HEK293 (cell line): ENCODE results near the gene DMWD.

Source experiments
- CTCF ChIA-PET: fragments of 350-600 bp; formaldehyde crosslinking; extraction: SDS; loops from one replicate; lab custom pipeline; 2021; ENCODE audit warnings: antibody characterized with exemption; lab: Yijun Ruan, JAX
- POLR2A ChIA-PET: fragments of 300-600 bp; formaldehyde crosslinking; extraction: SDS; loops from one replicate; lab custom pipeline; 2020; ENCODE audit warnings: antibody characterized with exemption, inconsistent platforms; lab: Yijun Ruan, JAX
- H3K27ac ChIP-seq: fragments of 200-500 bp; sonication (Bioruptor generic); 2 replicates; pipeline ENCODE4 v1.5.1; 2014; ENCODE audit warnings: low read depth, low read length, control low read depth, inconsistent platforms; ENCODE audit errors: extremely low read depth
- H3K36me3 ChIP-seq, 2 experiments: fragments of 200-500 bp in 1 of 2; sonication (Bioruptor generic) in 1 of 2; 1 replicate in 1 of 2; 2 replicates in 1 of 2; pipeline ENCODE4 v1.5.1; 2014 to 2017; ENCODE audit warnings: inconsistent platforms in 2 of 2, low read length in 2 of 2; ENCODE audit not compliant: control insufficient read depth in 2 of 2, insufficient read depth in 1 of 2
- H3K4me1 ChIP-seq: fragments of 200-500 bp; sonication (Bioruptor generic); 2 replicates; pipeline ENCODE4 v1.5.1; 2014; ENCODE audit warnings: mild to moderate bottlenecking, low read length, inconsistent platforms; ENCODE audit not compliant: control insufficient read depth, insufficient read depth
- H3K4me3 ChIP-seq: 2 replicates; pipeline ENCODE4 v1.5.1; 2011; ENCODE audit warnings: low read depth, mild to moderate bottlenecking, control low read depth, low read length, moderate library complexity
- H3K9me3 ChIP-seq: fragments of 200-500 bp; sonication (Bioruptor generic); 2 replicates; pipeline ENCODE4 v1.5.1; 2014; ENCODE audit warnings: low read depth, low read length, inconsistent platforms; ENCODE audit not compliant: control insufficient read depth, insufficient read depth
- PRDM1 ChIP-seq: fragments of 450-650 bp; formaldehyde crosslinking; IDR thresholded peaks from 2 replicates; pipeline ENCODE4; 2016; ENCODE audit warnings: missing biosample characterization, missing genetic modification characterization
- SCRT2 ChIP-seq: fragments of 450-650 bp; formaldehyde crosslinking; IDR thresholded peaks from 2 replicates; pipeline ENCODE4 v1.5.1; 2016; ENCODE audit warnings: missing biosample characterization, missing genetic modification characterization
- ZBTB1 ChIP-seq: fragments of 450-650 bp; formaldehyde crosslinking; IDR thresholded peaks from 2 replicates; pipeline ENCODE4 v1.5.1; 2016; ENCODE audit warnings: missing biosample characterization, missing genetic modification characterization
- ZBTB20 ChIP-seq: fragments of 450-650 bp; formaldehyde crosslinking; IDR thresholded peaks from 2 replicates; pipeline ENCODE4 v1.5.1; 2016; ENCODE audit warnings: missing biosample characterization, missing genetic modification characterization
- ZFHX2 ChIP-seq: fragments of 450-650 bp; formaldehyde crosslinking; conservative IDR thresholded peaks from 2 replicates; pipeline ENCODE4 v1.5.1; 2016; ENCODE audit warnings: missing biosample characterization, missing genetic modification characterization
- ZFP3 ChIP-seq: fragments of 450-650 bp; formaldehyde crosslinking; IDR thresholded peaks from 2 replicates; pipeline ENCODE4 v1.5.1; 2016; ENCODE audit warnings: low read depth, missing biosample characterization, missing genetic modification characterization
- ZNF335 ChIP-seq: fragments of 450-650 bp; formaldehyde crosslinking; conservative IDR thresholded peaks from 2 replicates; pipeline ENCODE4 v1.5.1; 2016; ENCODE audit warnings: missing biosample characterization, missing genetic modification characterization
- ZNF426 ChIP-seq: fragments of 450-650 bp; formaldehyde crosslinking; IDR thresholded peaks from 2 replicates; pipeline ENCODE4 v1.5.1; 2017; ENCODE audit warnings: missing biosample characterization, missing genetic modification characterization, mild to moderate bottlenecking, inconsistent platforms, moderate library complexity
- ZNF510 ChIP-seq: fragments of 450-650 bp; formaldehyde crosslinking; IDR thresholded peaks from 2 replicates; pipeline ENCODE4 v1.5.1; 2018; ENCODE audit warnings: mild to moderate bottlenecking, missing genetic modification characterization, missing biosample characterization; ENCODE audit not compliant: insufficient replicate concordance
- ZNF792 ChIP-seq: fragments of 450-650 bp; formaldehyde crosslinking; IDR thresholded peaks from 2 replicates; pipeline ENCODE4 v1.5.1; 2016; ENCODE audit warnings: missing biosample characterization, missing genetic modification characterization
- TF ChIP-seq, protein P1 (sequence below): fragments of 450-650 bp; formaldehyde crosslinking; IDR thresholded peaks from 2 replicates; pipeline ENCODE4 v1.5.1; 2017; ENCODE audit warnings: missing biosample characterization, missing genetic modification characterization
- TF ChIP-seq, protein P2 (sequence below): fragments of 450-650 bp; formaldehyde crosslinking; IDR thresholded peaks from 2 replicates; pipeline ENCODE4 v1.5.1; 2016; ENCODE audit warnings: missing biosample characterization, missing genetic modification characterization
- TF ChIP-seq, protein P3 (sequence below): fragments of 450-650 bp; formaldehyde crosslinking; IDR thresholded peaks from 2 replicates; pipeline ENCODE4 v1.5.1; 2016; ENCODE audit warnings: missing biosample characterization, missing genetic modification characterization

Gene DMWD

DNA sequence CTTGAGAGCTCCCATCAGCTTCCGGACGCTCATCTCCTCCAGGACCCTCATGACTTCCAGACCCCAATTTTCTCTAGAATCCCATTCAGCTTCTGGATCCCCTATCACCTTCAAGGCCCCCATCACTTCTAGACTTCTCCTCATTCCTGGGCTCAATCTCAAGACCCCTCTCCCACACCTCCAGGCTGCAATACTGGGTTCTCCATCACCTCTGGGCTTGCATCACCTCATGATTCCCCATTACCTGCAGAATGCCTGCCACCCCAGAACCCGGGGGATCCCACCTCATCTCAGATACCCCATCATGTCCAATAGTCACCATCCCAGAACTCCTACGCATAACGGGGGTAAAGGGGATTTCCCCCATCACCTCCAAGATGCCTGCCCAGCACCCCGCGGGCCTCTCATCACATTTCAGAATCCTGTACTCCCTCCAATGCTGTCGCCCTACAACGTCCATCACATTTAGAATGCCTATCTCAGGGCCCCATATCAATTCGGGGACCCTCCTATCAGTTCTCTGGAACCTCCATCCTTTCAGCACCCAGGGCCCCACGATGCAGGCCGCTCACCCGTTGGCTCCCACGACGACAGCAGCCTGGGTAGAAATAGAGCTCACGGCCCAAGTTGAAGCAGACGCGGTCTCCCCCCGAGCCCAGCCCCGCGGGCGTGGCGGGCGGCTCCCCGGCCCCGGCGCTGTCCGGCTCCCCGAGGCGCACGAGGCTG is 738 bp downstream of the DMWD start:
- peak overlapping the region; percentile 86 for H3K4me3 ChIP-seq
- POLR2A ChIA-PET, result interaction anchor here (0.8 to 2.2 kb wide), 5 partner anchors 10 to 75 kb away, joined by 3 to 40 read pairs (median 7); partner anchors contain the start of genes DMPK, FBXO46 and SIX5
- TF ChIP-seq ZFP3 (tag by site-specific recombination), result no peak
- peak; percentile 35; the same call in 1 of the 2 replicates for TF ChIP-seq ZFHX2 (tag by site-specific recombination)
- no peak for TF ChIP-seq PRDM1 (tag by site-specific recombination)
- TF ChIP-seq ZNF335, result peak; percentile 60
- TF ChIP-seq, protein P1, sequence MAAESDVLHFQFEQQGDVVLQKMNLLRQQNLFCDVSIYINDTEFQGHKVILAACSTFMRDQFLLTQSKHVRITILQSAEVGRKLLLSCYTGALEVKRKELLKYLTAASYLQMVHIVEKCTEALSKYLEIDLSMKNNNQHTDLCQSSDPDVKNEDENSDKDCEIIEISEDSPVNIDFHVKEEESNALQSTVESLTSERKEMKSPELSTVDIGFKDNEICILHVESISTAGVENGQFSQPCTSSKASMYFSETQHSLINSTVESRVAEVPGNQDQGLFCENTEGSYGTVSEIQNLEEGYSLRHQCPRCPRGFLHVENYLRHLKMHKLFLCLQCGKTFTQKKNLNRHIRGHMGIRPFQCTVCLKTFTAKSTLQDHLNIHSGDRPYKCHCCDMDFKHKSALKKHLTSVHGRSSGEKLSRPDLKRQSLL, result peak; percentile 73; the same call in 1 of the 2 replicates
- peak; percentile 94 for TF ChIP-seq ZBTB20 (tag by site-specific recombination)
- TF ChIP-seq, protein P2, sequence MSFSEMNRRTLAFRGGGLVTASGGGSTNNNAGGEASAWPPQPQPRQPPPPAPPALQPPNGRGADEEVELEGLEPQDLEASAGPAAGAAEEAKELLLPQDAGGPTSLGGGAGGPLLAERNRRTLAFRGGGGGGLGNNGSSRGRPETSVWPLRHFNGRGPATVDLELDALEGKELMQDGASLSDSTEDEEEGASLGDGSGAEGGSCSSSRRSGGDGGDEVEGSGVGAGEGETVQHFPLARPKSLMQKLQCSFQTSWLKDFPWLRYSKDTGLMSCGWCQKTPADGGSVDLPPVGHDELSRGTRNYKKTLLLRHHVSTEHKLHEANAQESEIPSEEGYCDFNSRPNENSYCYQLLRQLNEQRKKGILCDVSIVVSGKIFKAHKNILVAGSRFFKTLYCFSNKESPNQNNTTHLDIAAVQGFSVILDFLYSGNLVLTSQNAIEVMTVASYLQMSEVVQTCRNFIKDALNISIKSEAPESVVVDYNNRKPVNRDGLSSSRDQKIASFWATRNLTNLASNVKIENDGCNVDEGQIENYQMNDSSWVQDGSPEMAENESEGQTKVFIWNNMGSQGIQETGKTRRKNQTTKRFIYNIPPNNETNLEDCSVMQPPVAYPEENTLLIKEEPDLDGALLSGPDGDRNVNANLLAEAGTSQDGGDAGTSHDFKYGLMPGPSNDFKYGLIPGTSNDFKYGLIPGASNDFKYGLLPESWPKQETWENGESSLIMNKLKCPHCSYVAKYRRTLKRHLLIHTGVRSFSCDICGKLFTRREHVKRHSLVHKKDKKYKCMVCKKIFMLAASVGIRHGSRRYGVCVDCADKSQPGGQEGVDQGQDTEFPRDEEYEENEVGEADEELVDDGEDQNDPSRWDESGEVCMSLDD (tag by site-specific recombination), result peak; percentile 65; the same call in 1 of the 2 replicates
- TF ChIP-seq, protein P3, sequence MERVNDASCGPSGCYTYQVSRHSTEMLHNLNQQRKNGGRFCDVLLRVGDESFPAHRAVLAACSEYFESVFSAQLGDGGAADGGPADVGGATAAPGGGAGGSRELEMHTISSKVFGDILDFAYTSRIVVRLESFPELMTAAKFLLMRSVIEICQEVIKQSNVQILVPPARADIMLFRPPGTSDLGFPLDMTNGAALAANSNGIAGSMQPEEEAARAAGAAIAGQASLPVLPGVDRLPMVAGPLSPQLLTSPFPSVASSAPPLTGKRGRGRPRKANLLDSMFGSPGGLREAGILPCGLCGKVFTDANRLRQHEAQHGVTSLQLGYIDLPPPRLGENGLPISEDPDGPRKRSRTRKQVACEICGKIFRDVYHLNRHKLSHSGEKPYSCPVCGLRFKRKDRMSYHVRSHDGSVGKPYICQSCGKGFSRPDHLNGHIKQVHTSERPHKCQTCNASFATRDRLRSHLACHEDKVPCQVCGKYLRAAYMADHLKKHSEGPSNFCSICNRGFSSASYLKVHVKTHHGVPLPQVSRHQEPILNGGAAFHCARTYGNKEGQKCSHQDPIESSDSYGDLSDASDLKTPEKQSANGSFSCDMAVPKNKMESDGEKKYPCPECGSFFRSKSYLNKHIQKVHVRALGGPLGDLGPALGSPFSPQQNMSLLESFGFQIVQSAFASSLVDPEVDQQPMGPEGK (tag by site-specific recombination), result 0 out of 2 replicates have a peak, but pooled peaks have one; percentile 9
- CTCF ChIA-PET, result interaction anchor here (0.7 to 2.3 kb wide), 4 partner anchors 21 to 121 kb away, joined by 3 to 18 read pairs (median 3); partner anchors contain the start of gene SIX5
- H3K36me3 ChIP-seq, result peaks cover 31 to 36% of the 10 kb centered on the region in 2 experiments
- peak overlapping the region; percentile 96 for H3K27ac ChIP-seq
- no peaks in the 10 kb centered on the region for H3K9me3 ChIP-seq
- peaks cover 13% of the 10 kb centered on the region for H3K4me1 ChIP-seq

DNA sequence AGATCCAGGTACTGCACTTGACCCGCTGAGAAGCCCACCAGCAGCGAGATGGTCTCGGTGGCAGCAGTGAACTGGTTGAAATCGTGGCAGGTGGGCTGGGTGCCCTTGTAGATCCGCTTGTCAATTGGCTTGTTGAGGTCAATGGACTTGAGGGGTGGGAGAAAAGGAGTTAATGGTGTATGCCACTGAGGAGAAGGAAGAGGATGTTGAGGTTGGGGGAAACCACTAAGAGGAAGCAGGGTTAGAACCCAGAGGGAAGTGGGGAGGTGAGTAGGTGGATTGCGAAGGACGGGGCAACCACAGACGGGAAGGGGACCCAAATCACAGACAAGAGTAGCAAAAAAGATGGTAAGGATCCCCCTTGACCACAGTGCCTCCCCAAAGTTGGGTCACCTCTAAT is 1.7 kb downstream of the DMWD start:
- peaks cover 13% of the 10 kb centered on the region for H3K4me1 ChIP-seq
- H3K27ac ChIP-seq, result peak overlapping the region; percentile 96; the same call in 1 of the 2 replicates
- TF ChIP-seq SCRT2 (tag by site-specific recombination), result no peak
- no peak for TF ChIP-seq ZNF426 (tag by site-specific recombination)
- TF ChIP-seq ZNF510, result no peak
- peak overlapping the region; percentile 86 for H3K4me3 ChIP-seq
- H3K9me3 ChIP-seq, result no peaks in the 10 kb centered on the region
- H3K36me3 ChIP-seq, result peaks cover 31 to 46% of the 10 kb centered on the region in 2 experiments
- ChIA-PET POLR2A (interaction anchor here (1.7 to 2.2 kb wide), 2 partner anchors 21 to 74 kb away, joined by 4 to 40 read pairs; partner anchors contain the start of gene SIX5), CTCF (interaction anchor here (0.7 kb wide), 1 partner anchor 26 kb away, joined by 3 read pairs; no protein-coding TSS in a partner anchor)

DNA sequence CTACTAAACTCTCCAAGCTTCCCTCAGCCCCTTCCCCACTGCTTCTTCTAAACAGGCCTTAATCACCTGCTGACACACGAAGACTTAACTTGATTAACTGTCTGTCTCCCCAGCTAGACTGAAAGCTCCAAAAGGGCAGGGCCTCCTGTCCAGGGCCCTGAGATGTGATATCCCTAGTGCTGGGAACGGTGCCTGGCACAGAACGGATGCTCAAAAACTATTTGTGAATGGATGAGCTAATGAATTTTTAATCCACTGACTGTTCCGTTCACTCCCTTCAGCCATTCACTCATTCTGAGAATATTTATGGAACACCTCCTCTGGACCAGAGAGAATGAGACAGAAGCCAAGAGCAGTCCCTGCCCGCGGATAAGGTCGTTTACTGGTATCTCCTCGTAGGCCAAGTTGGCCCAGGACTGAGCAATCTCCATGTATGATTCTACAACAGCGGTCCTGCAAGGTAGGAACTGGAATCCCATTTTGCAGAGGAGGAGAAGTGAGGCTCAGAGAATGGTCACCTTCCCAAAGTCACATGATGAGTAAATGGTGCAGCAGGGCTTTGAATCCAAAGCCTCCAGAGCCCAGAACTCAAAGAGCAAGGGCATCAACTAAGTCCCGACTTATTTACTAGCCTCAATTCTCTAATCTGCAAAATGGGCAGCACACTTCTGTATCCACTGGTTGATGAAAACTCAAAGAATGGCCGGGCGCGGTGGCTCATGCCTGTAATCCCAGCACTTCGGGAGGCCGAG is 3.4 kb downstream of the DMWD start:
- no peaks in the 10 kb centered on the region for H3K9me3 ChIP-seq
- H3K4me3 ChIP-seq, result no peak overlapping the region
- H3K27ac ChIP-seq, result no peak overlapping the region
- H3K4me1 ChIP-seq, result peaks cover 13% of the 10 kb centered on the region
- ChIA-PET POLR2A (interaction anchor here (0.6 to 1.9 kb wide), 4 partner anchors 18 to 135 kb away, joined by 3 to 11 read pairs (median 3); no protein-coding TSS in a partner anchor), CTCF (interaction anchor here (0.8 to 2.5 kb wide), 4 partner anchors 10 to 29 kb away, joined by 3 to 11 read pairs (median 8); no protein-coding TSS in a partner anchor)
- TF ChIP-seq ZNF510, result no peak
- no peak for TF ChIP-seq ZNF792 (tag by site-specific recombination)
- no peak for TF ChIP-seq ZBTB1 (tag by site-specific recombination)
- peaks cover 31 to 61% of the 10 kb centered on the region in 2 experiments for H3K36me3 ChIP-seq
